OCI-LY3 (cell line): ENCODE data around the gene ACBD6.

Source experiments
- H2AFZ ChIP-seq: fragments of 200-600, 300-600 bp; shearing (Covaris generic); 2 replicates; pipeline ENCODE4 v1.6.0; 2014; ENCODE audit warnings: antibody characterized with exemption, low read depth, low read length
- H3K27ac ChIP-seq: fragments of 200-600, 300-600 bp; sonication (generic); 2 replicates; pipeline ENCODE4 v1.5.1; 2014; ENCODE audit warnings: mild to moderate bottlenecking, low read length, moderate library complexity, mixed read lengths
- H3K27me3 ChIP-seq: fragments of 200-600, 300-600 bp; sonication (generic); 2 replicates; pipeline ENCODE4 v1.6.1; 2014; ENCODE audit warnings: low read depth, low read length, mixed read lengths
- H3K36me3 ChIP-seq: fragments of 200-600, 300-600 bp; sonication (generic); replicated peaks from 2 replicates; pipeline ENCODE3; 2014; ENCODE audit warnings: low read depth, low read length, mixed read lengths
- H3K4me1 ChIP-seq: fragments of 300-600, 200-600 bp; sonication (generic); 2 replicates; pipeline ENCODE4 v1.6.1; 2014; ENCODE audit warnings: low read length, mixed read lengths
- H3K4me2 ChIP-seq: fragments of 200-600, 300-600 bp; sonication (generic); 2 replicates; pipeline ENCODE4 v1.6.1; 2014; ENCODE audit warnings: low read length, mixed read lengths
- H3K4me3 ChIP-seq: fragments of 300-600, 200-600 bp; sonication (generic); 2 replicates; pipeline ENCODE4 v1.5.1; 2014; ENCODE audit warnings: antibody characterized with exemption, mild to moderate bottlenecking, low read length, moderate library complexity
- H3K79me2 ChIP-seq: fragments of 300-600, 200-600 bp; shearing (Covaris generic); 2 replicates; pipeline ENCODE4 v1.6.1; 2014; ENCODE audit warnings: mild to moderate bottlenecking, low read length, mixed read lengths
- H3K9ac ChIP-seq: fragments of 300-600, 200-600 bp; shearing (Covaris generic); 2 replicates; pipeline ENCODE4 v1.6.0; 2014; ENCODE audit warnings: mild to moderate bottlenecking, low read length, moderate library complexity
- H3K9me3 ChIP-seq: fragments of 200-600, 300-600 bp; shearing (Covaris generic); 2 replicates; pipeline ENCODE4 v1.6.1; 2014; ENCODE audit warnings: low read length, mixed read lengths; ENCODE audit not compliant: insufficient read depth
- H4K20me1 ChIP-seq: fragments of 200-600, 300-600 bp; sonication (generic); 2 replicates; pipeline ENCODE4 v1.6.1; 2016; ENCODE audit warnings: low read length, mixed read lengths; ENCODE audit not compliant: insufficient read depth
- EZH2phosphoT487 ChIP-seq: fragments of 200-600 bp; shearing (Covaris generic); IDR thresholded peaks from 2 replicates; pipeline ENCODE4 v1.6.1; 2018; ENCODE audit warnings: antibody characterized with exemption, mixed run types, low read depth
- TF ChIP-seq, protein P1 (sequence below): fragments of 200-600, 300-600 bp; sonication (generic); IDR thresholded peaks from 2 replicates; pipeline ENCODE4 v1.5.1; 2014; ENCODE audit warnings: antibody characterized with exemption, low read length, low read depth

The ACBD6 gene

DNA sequence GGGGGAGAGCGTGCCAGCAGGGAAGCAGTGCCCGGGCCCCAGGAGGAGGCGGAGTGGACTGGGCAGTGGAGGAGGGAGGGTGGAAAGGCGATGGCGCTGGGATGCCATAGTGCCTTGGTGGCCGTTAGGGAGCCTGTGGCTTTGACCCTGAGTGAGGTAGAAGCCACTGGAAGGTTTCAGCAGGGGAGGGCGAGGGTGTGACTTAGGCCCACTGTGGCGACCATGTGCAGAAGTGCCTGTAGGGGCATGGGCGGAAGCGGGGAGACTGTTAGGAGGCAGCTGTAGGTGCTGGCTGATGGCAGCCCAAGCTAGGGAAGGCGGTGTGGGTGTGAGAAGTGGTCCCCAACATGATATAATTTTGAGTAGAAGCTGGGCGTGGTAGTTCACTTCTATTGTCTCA, 244.1 kb downstream of the ACBD6 start:
- no peak overlapping the region for H2AFZ ChIP-seq
- no peaks in the 10 kb centered on the region for H3K4me1 ChIP-seq
- TF ChIP-seq EZH2phosphoT487: no peak
- TF ChIP-seq, protein P1, sequence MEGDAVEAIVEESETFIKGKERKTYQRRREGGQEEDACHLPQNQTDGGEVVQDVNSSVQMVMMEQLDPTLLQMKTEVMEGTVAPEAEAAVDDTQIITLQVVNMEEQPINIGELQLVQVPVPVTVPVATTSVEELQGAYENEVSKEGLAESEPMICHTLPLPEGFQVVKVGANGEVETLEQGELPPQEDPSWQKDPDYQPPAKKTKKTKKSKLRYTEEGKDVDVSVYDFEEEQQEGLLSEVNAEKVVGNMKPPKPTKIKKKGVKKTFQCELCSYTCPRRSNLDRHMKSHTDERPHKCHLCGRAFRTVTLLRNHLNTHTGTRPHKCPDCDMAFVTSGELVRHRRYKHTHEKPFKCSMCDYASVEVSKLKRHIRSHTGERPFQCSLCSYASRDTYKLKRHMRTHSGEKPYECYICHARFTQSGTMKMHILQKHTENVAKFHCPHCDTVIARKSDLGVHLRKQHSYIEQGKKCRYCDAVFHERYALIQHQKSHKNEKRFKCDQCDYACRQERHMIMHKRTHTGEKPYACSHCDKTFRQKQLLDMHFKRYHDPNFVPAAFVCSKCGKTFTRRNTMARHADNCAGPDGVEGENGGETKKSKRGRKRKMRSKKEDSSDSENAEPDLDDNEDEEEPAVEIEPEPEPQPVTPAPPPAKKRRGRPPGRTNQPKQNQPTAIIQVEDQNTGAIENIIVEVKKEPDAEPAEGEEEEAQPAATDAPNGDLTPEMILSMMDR: no peak
- H3K9ac ChIP-seq: no peak overlapping the region
- H3K27me3 ChIP-seq: no peaks in the 10 kb centered on the region
- H3K36me3 ChIP-seq: no peaks in the 10 kb centered on the region
- no peaks in the 10 kb centered on the region for H3K79me2 ChIP-seq
- H3K9me3 ChIP-seq: no peaks in the 10 kb centered on the region
- H3K4me3 ChIP-seq: no peak overlapping the region
- no peaks in the 10 kb centered on the region for H4K20me1 ChIP-seq
- no peak overlapping the region for H3K27ac ChIP-seq
- no peak overlapping the region for H3K4me2 ChIP-seq

GRCh38 chr1:180257486-180257885, 244.9 kb downstream of the ACBD6 start:
- H3K27me3 ChIP-seq: no peaks in the 10 kb centered on the region
- H3K4me1 ChIP-seq: peaks cover under 1% of the 10 kb centered on the region
- H3K4me3 ChIP-seq: no peak overlapping the region
- no peak overlapping the region for H3K9ac ChIP-seq
- no peak overlapping the region for H2AFZ ChIP-seq
- no peaks in the 10 kb centered on the region for H3K36me3 ChIP-seq
- no peaks in the 10 kb centered on the region for H4K20me1 ChIP-seq
- no peaks in the 10 kb centered on the region for H3K79me2 ChIP-seq
- H3K27ac ChIP-seq: no peak overlapping the region
- H3K4me2 ChIP-seq: no peak overlapping the region
- TF ChIP-seq, protein P1: no peak
- no peak for TF ChIP-seq EZH2phosphoT487
- H3K9me3 ChIP-seq: no peaks in the 10 kb centered on the region

- Histone ChIP-seq H3K36me3 (no peaks in the 10 kb centered on the region), H3K27me3 (no peaks in the 10 kb centered on the region), H3K79me2 (no peaks in the 10 kb centered on the region), H3K4me2 (no peak overlapping the region), H3K9ac (no peak overlapping the region), H4K20me1 (no peaks in the 10 kb centered on the region), H3K9me3 (no peaks in the 10 kb centered on the region), H3K4me3 (no peak overlapping the region), H3K27ac (no peak overlapping the region), H2AFZ (no peak overlapping the region), H3K4me1 (peaks cover 4% of the 10 kb centered on the region)
- no peak for TF ChIP-seq EZH2phosphoT487
- TF ChIP-seq, protein P1: no peak
These were observed 245.4 kb downstream of the ACBD6 start for GRCh38 chr1:180257028-180257386.

GRCh38 chr1:180256341-180257027, 245.9 kb downstream of the ACBD6 start:
- Histone ChIP-seq H3K79me2 (no peaks in the 10 kb centered on the region), H4K20me1 (no peaks in the 10 kb centered on the region), H3K4me3 (no peak overlapping the region), H3K36me3 (no peaks in the 10 kb centered on the region), H2AFZ (no peak overlapping the region), H3K9me3 (no peaks in the 10 kb centered on the region), H3K27me3 (no peaks in the 10 kb centered on the region), H3K9ac (no peak overlapping the region), H3K27ac (no peak overlapping the region), H3K4me1 (peaks cover 4% of the 10 kb centered on the region), H3K4me2 (no peak overlapping the region)
- TF ChIP-seq, protein P1: no peak
- no peak for TF ChIP-seq EZH2phosphoT487
